ENCODE results near the gene CAB39L.

CAB39L gene

GRCh38 chr13:49288458-49288857 is 155.4 kb downstream of the CAB39L start:
- no peak for DNase-seq (ENCODE audit: low read depth in 2 of 2)

GRCh38 chr13:49287995-49288394 is 155.9 kb downstream of the CAB39L start:
- no peak for DNase-seq (ENCODE audit: low read depth in 2 of 2)

- DNase-seq (ENCODE audit: low read depth in 2 of 2), result no peak
These were observed 164.0 kb downstream of the CAB39L start for GRCh38 chr13:49279885-49280284.

- no peak for DNase-seq (ENCODE audit: low read depth in 2 of 2)
These were observed 164.8 kb downstream of the CAB39L start for GRCh38 chr13:49279112-49279511.

GRCh38 chr13:49278211-49278610 is 165.7 kb downstream of the CAB39L start:
- no peak for DNase-seq (ENCODE audit: low read depth in 2 of 2)

- DNase-seq (ENCODE audit: low read depth in 2 of 2), result no peak
These were observed 171.6 kb downstream of the CAB39L start for GRCh38 chr13:49272296-49272695.

GRCh38 chr13:49271264-49271663 is 172.6 kb downstream of the CAB39L start:
- DNase-seq (ENCODE audit: low read depth in 2 of 2), result no peak

- no peak for DNase-seq (ENCODE audit: low read depth in 2 of 2)
These were observed 178.0 kb downstream of the CAB39L start for GRCh38 chr13:49265822-49266221.

- DNase-seq (ENCODE audit: low read depth in 2 of 2), result no peak
These were observed 181.2 kb downstream of the CAB39L start for GRCh38 chr13:49262634-49263033.

- no peak for DNase-seq (ENCODE audit: low read depth in 2 of 2)
These were observed 184.3 kb downstream of the CAB39L start for GRCh38 chr13:49259586-49259985.
